Progenitor cell of endocrine pancreas (in vitro differentiated cells): Measurements from ENCODE around the gene CDH13. TPM values are rescaled to one million over a fixed set of nuclear protein-coding genes. Genes with fewer than 3 reads are reported as not detected.

Experiments
- DNase-seq: peaks from one replicate; pipeline ENCODE4 v3.0.0; 2021; ENCODE audit warnings: low spot score; ENCODE audit not compliant: unreplicated experiment
- H3K27ac Mint-ChIP-seq: 2 replicates; pipeline ENCODE4 v1.8.0; 2021; ENCODE audit warnings: mild to moderate bottlenecking, moderate library complexity, mixed read lengths
- H3K27me3 Mint-ChIP-seq: 2 replicates; pipeline ENCODE4 v1.8.0; 2021; ENCODE audit warnings: mixed read lengths
- H3K36me3 Mint-ChIP-seq: 2 replicates; pipeline ENCODE4 v1.8.0; 2022; ENCODE audit warnings: mixed read lengths; ENCODE audit not compliant: insufficient read depth
- H3K4me1 Mint-ChIP-seq: 2 replicates; pipeline ENCODE4 v1.8.0; 2021; ENCODE audit warnings: low read depth, mixed read lengths
- H3K4me3 Mint-ChIP-seq: 2 replicates; pipeline ENCODE4 v1.8.0; 2021; ENCODE audit warnings: low read depth, mild to moderate bottlenecking, moderate library complexity, mixed read lengths
- H3K9me3 Mint-ChIP-seq: 2 replicates; pipeline ENCODE4 v1.8.0; 2021; ENCODE audit warnings: low read depth, mixed read lengths
- CTCF ChIP-seq: fragments of 200-600 bp; sonication (generic); IDR thresholded peaks from one replicate; pipeline ENCODE4 v1.5.0; 2021; ENCODE audit warnings: antibody characterized with exemption, mild to moderate bottlenecking; ENCODE audit not compliant: unreplicated experiment
- total RNA-seq: library from RNA; stranded (reverse); gene quantifications from 2 replicates; pipeline ENCODE4 v1.2.1, GENCODE V29; 2021

The CDH13 gene
- total RNA-seq, 1 donor from 2014 or later, result 0.38 TPM

- Mint-ChIP-seq H3K4me1 (no peaks in the 10 kb centered on the region), H3K9me3 (no peaks in the 10 kb centered on the region), H3K27ac (no peak overlapping the region), H3K36me3 (no peaks in the 10 kb centered on the region), H3K27me3 (peaks cover 33% of the 10 kb centered on the region), H3K4me3 (no peak overlapping the region)
- no peak for TF ChIP-seq CTCF
- DNase-seq, result no peak
Measured at GRCh38 chr16:83113811-83114210, 487.0 kb downstream of the CDH13 start.

GRCh38 chr16:83115491-83116232 lies 488.9 kb downstream of the CDH13 start:
- TF ChIP-seq CTCF, result no peak
- Mint-ChIP-seq H3K4me3 (no peak overlapping the region), H3K4me1 (no peaks in the 10 kb centered on the region), H3K27ac (no peak overlapping the region), H3K27me3 (peaks cover 27% of the 10 kb centered on the region), H3K9me3 (no peaks in the 10 kb centered on the region), H3K36me3 (no peaks in the 10 kb centered on the region)
- DNase-seq, result no peak

GRCh38 chr16:83116274-83116892 lies 489.6 kb downstream of the CDH13 start:
- no peaks in the 10 kb centered on the region for H3K9me3 Mint-ChIP-seq
- H3K4me3 Mint-ChIP-seq, result no peak overlapping the region
- DNase-seq, result no peak
- H3K36me3 Mint-ChIP-seq, result no peaks in the 10 kb centered on the region
- H3K27ac Mint-ChIP-seq, result no peak overlapping the region
- H3K27me3 Mint-ChIP-seq, result peaks cover 24% of the 10 kb centered on the region
- no peak for TF ChIP-seq CTCF
- no peaks in the 10 kb centered on the region for H3K4me1 Mint-ChIP-seq

GRCh38 chr16:83117810-83118209 lies 491.0 kb downstream of the CDH13 start:
- Mint-ChIP-seq H3K36me3 (no peaks in the 10 kb centered on the region), H3K27me3 (peaks cover 21% of the 10 kb centered on the region), H3K27ac (no peak overlapping the region), H3K4me3 (no peak overlapping the region), H3K4me1 (no peaks in the 10 kb centered on the region), H3K9me3 (no peaks in the 10 kb centered on the region)
- no peak for DNase-seq
- TF ChIP-seq CTCF, result no peak

GRCh38 chr16:83118365-83118764 lies 491.6 kb downstream of the CDH13 start:
- no peak for TF ChIP-seq CTCF
- H3K27ac Mint-ChIP-seq, result no peak overlapping the region
- no peaks in the 10 kb centered on the region for H3K36me3 Mint-ChIP-seq

More at GRCh38 chr16:83118365-83118764, 491.6 kb downstream of the CDH13 start:
- no peak for DNase-seq
- peaks cover 20% of the 10 kb centered on the region for H3K27me3 Mint-ChIP-seq
- no peaks in the 10 kb centered on the region for H3K4me1 Mint-ChIP-seq
- H3K4me3 Mint-ChIP-seq, result no peak overlapping the region
- H3K9me3 Mint-ChIP-seq, result no peaks in the 10 kb centered on the region
